Lower lobe of right lung (tissue), 2 donors: ENCODE results near the gene MUCL3. TPM values are rescaled to one million over a fixed set of nuclear protein-coding genes. Genes with fewer than 3 reads are reported as not detected.
"Not testable (repeated sequence)": the region's sequence is repeated elsewhere in the genome, so short reads cannot be mapped to it uniquely, and the experiment has no call there.

Source experiments
- ATAC-seq, 2 donors: fragments of 200-7000 bp; cut with Tn5 transposase; one replicate each; pipeline ENCODE4 v1.9.1; 2020 to 2022; ENCODE audit warnings: mild to moderate bottlenecking in 2 of 2, moderate library complexity in 2 of 2
- DNase-seq: peaks from one replicate; pipeline ENCODE4 v3.0.0-alpha.2; 2020
- H3K27ac ChIP-seq: fragments of 200-600 bp; one replicate; pipeline ENCODE4 v1.8.0; 2022
- H3K27me3 ChIP-seq: fragments of 200-600 bp; one replicate; pipeline ENCODE4 v1.8.0; 2022; ENCODE audit warnings: low read depth
- H3K36me3 ChIP-seq: fragments of 200-600 bp; one replicate; pipeline ENCODE4 v1.8.0; 2022; ENCODE audit warnings: mild to moderate bottlenecking
- H3K4me1 ChIP-seq: fragments of 200-600 bp; one replicate; pipeline ENCODE4 v1.8.0; 2022
- H3K4me3 ChIP-seq: fragments of 200-600 bp; one replicate; pipeline ENCODE4 v1.8.0; 2022; ENCODE audit warnings: mild to moderate bottlenecking
- H3K9me3 ChIP-seq: fragments of 200-600 bp; one replicate; pipeline ENCODE4 v1.8.0; 2022
- CTCF ChIP-seq: fragments of 200-600 bp; IDR thresholded peaks from one replicate; pipeline ENCODE4 v1.8.0; 2022; ENCODE audit warnings: antibody characterized with exemption, mild to moderate bottlenecking
- intact Hi-C: fragments of 100-400 bp; cut with DNase I; formaldehyde crosslinking; loops from one replicate; pipeline ENCODE4 v1.11.0; 2022
- total RNA-seq: library from RNA; stranded (reverse); fragmentation: NEBNext Ultra II Directional; extraction: Animal tissue kit (Norgen Biotek cat#: 25700); gene quantifications from one replicate; pipeline ENCODE4 v1.2.1, GENCODE V29; 2021
- donor health status: DM: no; HTN: yes; CAD: no; lungs with severe emphysema.

MUCL3 gene
- total RNA-seq, 1 donor from 2014 or later, result 5.3 TPM

DNA sequence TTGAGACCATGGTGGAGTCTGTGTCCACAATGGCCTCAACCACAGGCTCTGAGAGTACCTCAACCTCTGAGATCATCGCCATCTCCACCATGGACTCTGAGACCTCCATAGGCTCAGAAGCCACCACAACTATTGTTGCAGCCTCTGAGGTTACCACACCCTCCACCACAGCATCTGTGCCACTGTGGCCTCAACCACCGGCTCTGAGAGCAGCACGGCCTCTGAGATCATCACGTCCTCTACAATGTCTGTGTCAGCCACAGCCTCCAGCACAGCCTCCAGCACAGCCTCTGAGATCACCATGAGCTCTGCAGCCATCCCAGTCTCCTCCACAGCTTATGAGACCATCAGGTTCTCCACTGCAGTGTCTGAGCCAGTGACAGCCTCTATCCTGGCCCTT lies 23.3 kb downstream of the MUCL3 start:
- Histone ChIP-seq H3K36me3 (no peaks in the 10 kb centered on the region), H3K9me3 (no peaks in the 10 kb centered on the region), H3K4me1 (peaks cover 18% of the 10 kb centered on the region), H3K27me3 (no peaks in the 10 kb centered on the region), H3K4me3 (no peak overlapping the region), H3K27ac (no peak overlapping the region)
- intact Hi-C loops, result no loop called here
- DNase-seq, result no peak
- ATAC-seq, result peak in 1 of 2 donors; percentile 27
- no peak for TF ChIP-seq CTCF

GRCh38 chr6:30965140-30965601 lies 24.4 kb downstream of the MUCL3 start:
- no peak for DNase-seq
- Histone ChIP-seq H3K4me3 (no peak overlapping the region), H3K27ac (no peak overlapping the region), H3K4me1 (peaks cover 18% of the 10 kb centered on the region), H3K27me3 (no peaks in the 10 kb centered on the region), H3K36me3 (no peaks in the 10 kb centered on the region), H3K9me3 (no peaks in the 10 kb centered on the region)
- intact Hi-C loops, result no loop called here
- no peak for TF ChIP-seq CTCF
- peak in 1 of 2 donors; percentile 28 for ATAC-seq

DNA sequence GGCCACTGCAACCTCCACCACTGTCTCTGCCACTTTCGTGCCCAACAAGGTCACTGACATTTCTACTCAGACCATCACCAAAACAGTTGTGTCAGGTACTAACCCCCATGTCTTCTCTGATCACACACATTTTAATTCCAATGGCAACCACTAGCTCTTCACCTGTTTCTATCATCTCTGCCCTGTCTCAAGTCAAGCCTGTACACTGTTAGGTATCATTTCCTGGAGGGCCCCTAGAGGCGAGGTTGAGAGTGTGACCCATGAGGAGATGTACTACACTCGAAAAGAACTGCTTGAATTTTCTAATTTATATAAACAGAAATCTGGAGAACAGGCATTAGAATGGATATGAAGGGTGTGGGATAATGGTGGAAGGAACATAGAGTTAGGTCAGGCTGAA lies 25.4 kb downstream of the MUCL3 start:
- TF ChIP-seq CTCF, result no peak
- no peak overlapping the region for H3K27ac ChIP-seq
- ATAC-seq (no peak), DNase-seq (no peak)
- H3K4me1 ChIP-seq, result peaks cover 9% of the 10 kb centered on the region
- no peak overlapping the region for H3K4me3 ChIP-seq
- intact Hi-C loops, result no loop called here
- H3K27me3 ChIP-seq, result no peaks in the 10 kb centered on the region
- no peaks in the 10 kb centered on the region for H3K9me3 ChIP-seq
- H3K36me3 ChIP-seq, result no peaks in the 10 kb centered on the region

- DNase-seq, ATAC-seq, H3K27ac ChIP-seq, H3K4me1 ChIP-seq, H3K36me3 ChIP-seq, H3K9me3 ChIP-seq, intact Hi-C loops, H3K27me3 ChIP-seq, H3K4me3 ChIP-seq: not testable (repeated sequence)
Observed at GRCh38 chr6:30969171-30969570, 28.4 kb downstream of the MUCL3 start.

DNA sequence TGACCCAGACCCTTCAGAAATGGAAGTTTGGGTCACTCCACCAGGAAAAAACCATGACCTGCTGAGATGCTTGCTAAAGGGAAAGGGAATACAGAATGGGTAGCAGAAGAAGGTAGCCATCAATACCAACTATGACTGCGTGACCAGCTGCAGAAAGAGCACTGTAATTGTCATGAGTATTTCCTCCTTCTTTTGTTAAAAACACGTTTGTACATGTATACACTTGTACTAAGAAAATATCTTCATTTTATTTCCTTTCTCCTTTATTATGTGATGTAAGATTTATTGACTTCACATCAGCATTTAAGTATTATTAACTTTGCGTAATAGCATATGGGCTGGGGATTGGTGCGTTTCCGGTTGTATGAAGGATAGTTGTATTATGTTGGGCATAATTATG lies 30.2 kb downstream of the MUCL3 start:
- H3K36me3 ChIP-seq, result no peaks in the 10 kb centered on the region
- H3K27me3 ChIP-seq, result no peaks in the 10 kb centered on the region
- H3K4me3 ChIP-seq, result no peak overlapping the region
- no peak for TF ChIP-seq CTCF
- no peaks in the 10 kb centered on the region for H3K9me3 ChIP-seq
- no peak overlapping the region for H3K27ac ChIP-seq
- ATAC-seq (no peak), DNase-seq (no peak)
- no peaks in the 10 kb centered on the region for H3K4me1 ChIP-seq
- intact Hi-C loops, result no loop called here

DNA sequence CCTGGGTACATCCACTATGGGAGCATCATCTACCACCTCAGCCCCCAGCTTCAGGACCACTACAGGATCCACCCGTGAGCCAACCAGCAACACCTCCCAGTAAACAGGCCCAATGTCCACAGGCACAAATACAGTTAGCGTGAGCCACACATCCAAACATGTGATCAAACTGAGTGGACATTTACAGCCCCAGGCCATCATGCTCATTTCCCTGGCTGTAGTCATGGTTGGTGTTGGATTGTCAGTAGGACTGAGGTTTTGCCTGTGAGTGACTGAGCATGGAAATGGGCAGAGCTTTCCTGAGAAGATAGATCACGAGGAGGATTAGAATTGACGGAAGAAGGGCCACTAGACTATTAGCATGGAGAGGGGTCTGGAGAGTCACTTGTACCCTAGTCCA lies 32.0 kb downstream of the MUCL3 start:
- no peak for TF ChIP-seq CTCF
- Histone ChIP-seq H3K4me1 (no peaks in the 10 kb centered on the region), H3K4me3 (no peak overlapping the region), H3K36me3 (no peaks in the 10 kb centered on the region), H3K27ac (no peak overlapping the region), H3K9me3 (no peaks in the 10 kb centered on the region), H3K27me3 (no peaks in the 10 kb centered on the region)
- intact Hi-C loops, result no loop called here
- ATAC-seq, result no peak
- DNase-seq, result no peak
